Immature natural killer cell (primary cell): ENCODE measurements around the gene BHLHA9. TPM values are rescaled to one million over a fixed set of nuclear protein-coding genes. Genes with fewer than 3 reads are reported as not detected.
"Not testable (repeated sequence)": the region's sequence is repeated elsewhere in the genome, so short reads cannot be mapped to it uniquely, and the experiment has no call there.

Source experiments
- DNase-seq, 3 donors: peaks; one replicate each; pipeline ENCODE4 v3.0.0; 2022; ENCODE audit warnings: mixed read lengths in 1 of 3
- H3K27ac Mint-ChIP-seq, 6 donors: one replicate each; pipeline ENCODE4 v1.8.0; 2020; ENCODE audit warnings: mixed read lengths in 6 of 6, mild to moderate bottlenecking in 5 of 6, inconsistent platforms in 4 of 6, moderate library complexity in 3 of 6
- H3K27me3 Mint-ChIP-seq, 3 donors: one replicate each; pipeline ENCODE4 v1.8.0; 2020 to 2021; ENCODE audit warnings: low read depth in 3 of 3, mild to moderate bottlenecking in 3 of 3, mixed read lengths in 3 of 3, moderate library complexity in 3 of 3, inconsistent platforms in 1 of 3
- H3K36me3 Mint-ChIP-seq, 3 donors: one replicate each; pipeline ENCODE4 v1.8.0; 2020; ENCODE audit warnings: mixed read lengths in 3 of 3, inconsistent platforms in 2 of 3, mild to moderate bottlenecking in 2 of 3
- H3K4me1 Mint-ChIP-seq, 2 donors: one replicate each; pipeline ENCODE4 v1.8.0; 2020; ENCODE audit warnings: inconsistent platforms in 2 of 2, mild to moderate bottlenecking in 2 of 2, mixed read lengths in 2 of 2, moderate library complexity in 1 of 2
- H3K4me3 Mint-ChIP-seq, 5 donors: one replicate each; pipeline ENCODE4 v1.8.0; 2020; ENCODE audit warnings: mild to moderate bottlenecking in 5 of 5, mixed read lengths in 5 of 5, inconsistent platforms in 3 of 5, moderate library complexity in 3 of 5
- H3K9me3 Mint-ChIP-seq, 6 donors: one replicate each; pipeline ENCODE4 v1.8.0; 2020; ENCODE audit warnings: mild to moderate bottlenecking in 6 of 6, mixed read lengths in 6 of 6, inconsistent platforms in 4 of 6, moderate library complexity in 3 of 6
- polyA plus RNA-seq, 3 donors: library from polyadenylated mRNA; unstranded; fragments of 300-500 nt; fragmentation: Illumina TruSeq; gene quantifications; one replicate each; pipeline ENCODE4 v1.2.3, GENCODE V29; 2021

Gene BHLHA9
- polyA plus RNA-seq, 3 donors from 2014 or later = not detected

DNA sequence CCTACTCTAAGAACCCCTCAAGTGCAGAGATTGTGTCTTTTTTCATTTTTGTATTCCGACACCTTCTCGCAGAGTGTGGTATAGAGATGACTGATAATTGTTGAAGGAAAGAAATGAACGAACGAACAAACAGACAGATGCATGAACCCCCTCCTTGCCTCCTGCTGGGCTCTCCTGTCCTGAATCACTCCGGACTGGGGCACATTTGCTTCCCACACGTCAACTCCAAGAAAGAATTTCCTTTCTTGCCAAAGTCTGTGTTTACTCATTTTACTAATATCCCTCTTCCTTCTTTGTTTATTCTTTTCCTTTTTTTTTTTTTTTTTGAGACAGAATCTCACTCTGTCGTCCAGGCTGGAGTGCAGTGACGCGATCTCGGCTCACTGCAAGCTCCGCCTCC, 37.5 kb upstream of the BHLHA9 start:
- no peak for DNase-seq
- H3K4me1 Mint-ChIP-seq = peaks cover 10 to 17% of the 10 kb centered on the region in 2 donors
- no peaks in the 10 kb centered on the region for H3K36me3 Mint-ChIP-seq
- peaks cover 5 to 22% (median 12%) of the 10 kb centered on the region in 3 donors for H3K27me3 Mint-ChIP-seq
- no peak overlapping the region for H3K4me3 Mint-ChIP-seq
- no peaks in the 10 kb centered on the region for H3K9me3 Mint-ChIP-seq
- no peak overlapping the region for H3K27ac Mint-ChIP-seq

GRCh38 chr17:1234455-1234854, 35.8 kb upstream of the BHLHA9 start:
- peaks cover 7 to 11% of the 10 kb centered on the region in 2 donors for H3K4me1 Mint-ChIP-seq
- H3K27me3 Mint-ChIP-seq = peaks cover 4 to 23% (median 9%) of the 10 kb centered on the region in 3 donors
- no peak for DNase-seq
- no peaks in the 10 kb centered on the region for H3K9me3 Mint-ChIP-seq
- peak overlapping the region in 1 of 6 donors; percentile 31 for H3K27ac Mint-ChIP-seq
- no peak overlapping the region for H3K4me3 Mint-ChIP-seq
- H3K36me3 Mint-ChIP-seq = no peaks in the 10 kb centered on the region

- H3K27ac Mint-ChIP-seq = no peak overlapping the region
- no peaks in the 10 kb centered on the region for H3K36me3 Mint-ChIP-seq
- H3K4me3 Mint-ChIP-seq = no peak overlapping the region
- no peak for DNase-seq
- H3K27me3 Mint-ChIP-seq = peaks cover 0 to 13% (median 5%) of the 10 kb centered on the region in 3 donors
- H3K4me1 Mint-ChIP-seq = peaks cover 0 to 1% of the 10 kb centered on the region in 2 donors
- H3K9me3 Mint-ChIP-seq = no peaks in the 10 kb centered on the region
These were observed 32.8 kb upstream of the BHLHA9 start for GRCh38 chr17:1237471-1237870.

DNA sequence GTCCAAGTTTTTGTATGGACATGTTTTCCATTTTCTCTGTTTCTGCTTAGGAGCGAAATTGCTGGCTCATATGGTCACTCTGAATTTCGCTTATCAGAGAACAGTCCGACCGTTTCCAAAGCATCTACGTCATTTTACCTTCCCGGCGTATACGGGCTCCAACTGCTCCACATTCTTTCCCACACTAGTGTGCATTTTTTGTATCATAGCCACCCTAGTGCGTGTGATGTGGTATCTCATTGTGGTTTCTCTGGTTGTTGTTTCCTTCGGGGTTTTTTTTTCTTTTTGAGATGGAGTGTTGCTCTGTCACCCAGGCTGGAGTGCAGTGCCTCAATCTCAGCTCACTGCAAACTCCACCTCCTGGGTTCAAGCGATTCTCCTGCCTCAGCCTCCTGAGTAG, 31.0 kb upstream of the BHLHA9 start:
- no peak for DNase-seq
- Mint-ChIP-seq H3K4me1 (peaks cover 0 to 1% of the 10 kb centered on the region in 2 donors), H3K27me3 (peaks cover 0 to 8% (median 3%) of the 10 kb centered on the region in 3 donors), H3K9me3 (no peaks in the 10 kb centered on the region), H3K4me3 (no peak overlapping the region), H3K36me3 (no peaks in the 10 kb centered on the region), H3K27ac (no peak overlapping the region)

GRCh38 chr17:1240426-1240825, 29.8 kb upstream of the BHLHA9 start:
- not testable (repeated sequence) for DNase-seq, H3K27ac Mint-ChIP-seq, H3K4me3 Mint-ChIP-seq, H3K4me1 Mint-ChIP-seq, H3K9me3 Mint-ChIP-seq, H3K27me3 Mint-ChIP-seq, H3K36me3 Mint-ChIP-seq

- H3K4me1 Mint-ChIP-seq = peaks cover 0 to 1% of the 10 kb centered on the region in 2 donors
- H3K9me3 Mint-ChIP-seq = no peaks in the 10 kb centered on the region
- H3K36me3 Mint-ChIP-seq = no peaks in the 10 kb centered on the region
- no peak for DNase-seq
- H3K27me3 Mint-ChIP-seq = peaks cover 0 to 5% (median 3%) of the 10 kb centered on the region in 3 donors
- no peak overlapping the region for H3K4me3 Mint-ChIP-seq
- H3K27ac Mint-ChIP-seq = no peak overlapping the region
These were observed 28.3 kb upstream of the BHLHA9 start for GRCh38 chr17:1241929-1242328.

DNA sequence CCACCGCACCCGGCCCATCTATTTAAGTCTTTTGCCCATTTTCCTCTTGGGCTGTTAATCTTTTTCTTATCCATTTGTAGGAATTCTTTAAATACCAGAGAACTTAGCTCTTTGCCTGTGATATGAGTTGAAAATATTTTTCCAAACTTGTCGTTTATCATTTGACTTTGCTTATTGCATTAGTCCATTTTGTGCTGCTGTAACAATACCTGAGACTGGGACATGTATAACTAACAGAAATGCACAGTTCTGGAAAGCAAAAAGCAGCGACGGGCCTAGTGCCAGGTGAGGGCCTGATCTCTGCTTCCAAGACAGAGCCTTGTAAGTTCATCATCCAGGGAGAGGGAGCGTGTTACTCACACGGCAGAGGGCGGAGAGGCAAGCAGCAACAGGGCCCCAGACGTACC, 25.6 kb upstream of the BHLHA9 start:
- H3K27ac Mint-ChIP-seq = no peak overlapping the region
- H3K9me3 Mint-ChIP-seq = no peaks in the 10 kb centered on the region
- H3K27me3 Mint-ChIP-seq = peaks cover 0 to 5% (median 2%) of the 10 kb centered on the region in 3 donors
- H3K4me3 Mint-ChIP-seq = no peak overlapping the region
- no peaks in the 10 kb centered on the region for H3K4me1 Mint-ChIP-seq
- no peak for DNase-seq
- no peaks in the 10 kb centered on the region for H3K36me3 Mint-ChIP-seq

DNA sequence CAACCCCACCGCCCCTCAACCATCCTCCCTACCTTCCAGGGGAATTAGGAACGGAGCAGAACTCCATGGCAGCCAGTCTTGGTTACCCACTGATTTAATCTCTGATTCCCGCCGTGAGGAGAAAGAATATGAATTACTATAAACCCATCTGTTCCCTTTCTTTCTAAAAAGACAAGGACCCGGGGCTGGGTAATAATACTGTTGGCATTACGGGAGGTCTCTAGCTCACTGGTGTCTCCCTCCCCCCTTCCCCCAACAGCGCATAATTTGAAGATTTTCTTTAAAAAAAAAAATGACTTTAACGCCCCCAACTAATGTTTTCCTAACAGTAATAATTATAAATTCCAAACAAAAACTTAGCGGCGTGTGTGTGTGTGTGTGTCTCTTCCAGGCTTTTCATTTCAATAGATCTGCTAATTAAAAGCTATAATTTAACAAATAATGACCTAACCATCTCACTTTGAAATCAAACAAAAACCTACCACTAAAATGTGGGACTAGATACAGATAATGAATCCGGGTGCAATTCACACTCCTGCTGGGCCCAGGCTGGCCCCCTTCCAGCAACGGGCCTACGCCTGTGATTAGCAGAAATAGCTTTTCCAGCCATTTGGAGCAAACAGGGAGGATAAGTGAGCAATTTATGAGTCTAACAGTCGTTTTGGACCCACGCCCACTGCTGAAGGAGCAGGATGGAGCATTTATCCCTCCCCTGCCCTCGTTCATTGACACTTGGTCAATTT, 18.2 kb upstream of the BHLHA9 start:
- Mint-ChIP-seq H3K9me3 (no peaks in the 10 kb centered on the region), H3K36me3 (no peaks in the 10 kb centered on the region), H3K27ac (no peak overlapping the region), H3K27me3 (peaks cover 0 to 6% (median 3%) of the 10 kb centered on the region in 3 donors), H3K4me3 (peak overlapping the region in 3 of 5 donors; percentile 10 to 49 (median 32)), H3K4me1 (peaks cover 28% of the 10 kb centered on the region in 2 donors)
- no peak for DNase-seq

DNA sequence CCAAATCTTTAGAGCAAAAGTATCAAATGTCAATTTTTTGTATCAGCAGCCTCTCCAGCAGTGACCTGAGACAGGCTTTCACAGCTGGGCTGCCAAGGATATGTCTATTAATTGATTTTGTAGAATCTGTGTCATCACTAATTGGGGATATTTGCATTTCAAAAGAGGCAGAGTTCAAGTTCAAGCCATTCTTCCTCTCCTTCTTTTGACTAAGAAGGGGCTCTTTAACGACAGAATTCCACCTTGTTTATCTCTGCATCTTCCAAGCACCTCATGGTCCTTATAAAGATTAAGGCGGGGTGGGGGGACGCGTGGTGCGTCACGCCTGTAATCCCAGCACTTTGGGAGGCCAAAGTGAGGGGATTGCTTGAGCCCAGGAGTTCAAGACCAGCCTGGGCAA, 15.2 kb upstream of the BHLHA9 start:
- Mint-ChIP-seq H3K27me3 (peaks cover 4 to 8% (median 6%) of the 10 kb centered on the region in 3 donors), H3K27ac (no peak overlapping the region), H3K36me3 (no peaks in the 10 kb centered on the region), H3K9me3 (no peaks in the 10 kb centered on the region), H3K4me3 (peak overlapping the region; percentile 18 to 58 (median 35)), H3K4me1 (peaks cover 53 to 56% of the 10 kb centered on the region in 2 donors)
- no peak for DNase-seq

GRCh38 chr17:1256699-1257098, 13.5 kb upstream of the BHLHA9 start:
- H3K4me1 Mint-ChIP-seq = peaks cover 58 to 63% of the 10 kb centered on the region in 2 donors
- H3K27ac Mint-ChIP-seq = peak overlapping the region in 3 of 6 donors; percentile 49 to 80 (median 64)
- peak in 1 of 3 donors; percentile 27 for DNase-seq
- H3K9me3 Mint-ChIP-seq = no peaks in the 10 kb centered on the region
- peak overlapping the region; percentile 48 to 66 (median 58) for H3K4me3 Mint-ChIP-seq
- H3K36me3 Mint-ChIP-seq = no peaks in the 10 kb centered on the region
- peaks cover 4 to 6% (median 4%) of the 10 kb centered on the region in 3 donors for H3K27me3 Mint-ChIP-seq

GRCh38 chr17:1260086-1260769, 10.0 kb upstream of the BHLHA9 start:
- Mint-ChIP-seq H3K27ac (peak overlapping the region in 1 of 6 donors; percentile 26), H3K9me3 (no peaks in the 10 kb centered on the region), H3K4me1 (peaks cover 47 to 53% of the 10 kb centered on the region in 2 donors), H3K4me3 (peak overlapping the region; percentile 59 to 72 (median 64)), H3K36me3 (no peaks in the 10 kb centered on the region), H3K27me3 (peaks cover 3 to 4% (median 4%) of the 10 kb centered on the region in 3 donors)
- no peak for DNase-seq

DNA sequence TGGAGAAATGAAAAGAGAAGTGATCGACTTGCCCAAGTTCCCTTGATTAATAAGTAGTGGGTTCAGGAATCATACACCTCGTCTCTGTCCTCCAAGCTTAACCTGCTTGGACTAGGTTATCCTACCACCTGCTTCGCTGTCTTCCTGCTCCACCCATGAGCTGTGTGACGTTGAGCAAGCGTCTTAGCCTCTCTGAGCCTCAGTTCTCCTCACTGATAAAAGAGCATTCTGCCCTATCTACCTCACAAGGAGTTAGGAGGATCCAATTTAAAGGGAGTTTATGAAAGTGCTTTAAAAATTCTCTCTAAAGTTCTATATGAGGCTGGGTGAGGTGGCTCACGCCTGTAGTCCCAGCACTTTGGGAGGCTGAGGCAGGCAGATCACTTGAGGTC, 9.5 kb upstream of the BHLHA9 start:
- H3K4me3 Mint-ChIP-seq = peak overlapping the region; percentile 59 to 72 (median 64)
- peaks cover 42 to 48% of the 10 kb centered on the region in 2 donors for H3K4me1 Mint-ChIP-seq
- H3K27me3 Mint-ChIP-seq = peaks cover 3 to 4% (median 4%) of the 10 kb centered on the region in 3 donors
- no peak for DNase-seq
- H3K9me3 Mint-ChIP-seq = no peaks in the 10 kb centered on the region
- H3K36me3 Mint-ChIP-seq = no peaks in the 10 kb centered on the region
- peak overlapping the region in 1 of 6 donors; percentile 26 for H3K27ac Mint-ChIP-seq

DNA sequence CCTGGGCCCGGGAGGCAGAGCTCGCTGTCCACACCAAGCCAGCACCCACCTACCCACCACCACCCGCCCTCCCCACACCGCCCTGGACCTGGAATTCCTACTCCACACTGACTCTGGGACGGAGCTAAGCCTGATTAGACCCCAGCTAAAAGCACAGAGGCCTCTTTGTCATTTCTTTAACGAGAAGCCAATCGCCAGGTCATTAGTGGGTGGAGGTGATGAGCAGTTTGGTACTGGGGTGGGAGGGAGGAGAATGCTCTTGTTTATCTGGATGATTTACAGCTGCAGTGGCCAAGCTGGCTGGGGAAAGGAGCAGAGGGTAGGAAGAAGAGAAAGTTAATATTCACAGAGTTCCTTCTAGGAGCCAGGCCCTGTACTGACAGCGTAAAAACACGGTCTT, 6.0 kb upstream of the BHLHA9 start:
- Mint-ChIP-seq H3K9me3 (no peaks in the 10 kb centered on the region), H3K27me3 (peaks cover 2 to 8% (median 2%) of the 10 kb centered on the region in 3 donors), H3K36me3 (no peaks in the 10 kb centered on the region), H3K4me1 (peaks cover 24 to 28% of the 10 kb centered on the region in 2 donors), H3K27ac (peak overlapping the region in 2 of 6 donors; percentile 27 to 79), H3K4me3 (no peak overlapping the region)
- no peak for DNase-seq

- H3K4me3 Mint-ChIP-seq = peak overlapping the region; percentile 81 to 89 (median 83)
- H3K9me3 Mint-ChIP-seq = no peaks in the 10 kb centered on the region
- no peaks in the 10 kb centered on the region for H3K36me3 Mint-ChIP-seq
- DNase-seq = no peak
- peaks cover 13 to 14% of the 10 kb centered on the region in 2 donors for H3K4me1 Mint-ChIP-seq
- peaks cover 2 to 11% (median 7%) of the 10 kb centered on the region in 3 donors for H3K27me3 Mint-ChIP-seq
- peak overlapping the region; percentile 49 to 88 (median 84) for H3K27ac Mint-ChIP-seq
These were observed 2.7 kb upstream of the BHLHA9 start for GRCh38 chr17:1267471-1267943.
